Inferior parietal cortex (tissue), 1 donor: Measurements from ENCODE around the gene DFFB.

Experiments
- DNase-seq: peaks from one replicate; pipeline ENCODE4 v3.0.0-alpha.2; 2016; ENCODE audit errors: extremely low spot score

The DFFB gene

GRCh38 chr1:3925256-3925655 lies 68.0 kb downstream of the DFFB start:
- DNase-seq: no peak

DNA sequence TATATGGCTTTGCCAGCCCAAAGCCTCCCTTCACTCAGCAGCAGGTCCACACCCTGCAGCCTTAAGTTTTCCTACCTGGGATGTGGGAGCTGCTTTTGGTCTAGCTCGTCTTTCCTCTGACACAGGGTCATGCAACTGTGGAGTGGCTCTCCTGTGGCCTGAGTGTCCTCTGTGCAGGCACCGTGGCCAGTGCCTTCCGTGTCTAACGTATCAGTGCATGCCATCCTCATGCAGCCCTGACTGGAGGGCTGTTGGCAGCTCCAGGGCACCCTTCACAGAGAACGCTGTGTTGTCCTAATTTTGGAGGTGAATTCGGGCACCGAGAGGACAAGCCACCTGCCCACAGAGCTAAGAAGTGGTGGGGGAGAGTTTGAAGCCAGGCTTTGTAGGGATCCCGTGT lies 68.5 kb downstream of the DFFB start:
- DNase-seq: no peak

DNA sequence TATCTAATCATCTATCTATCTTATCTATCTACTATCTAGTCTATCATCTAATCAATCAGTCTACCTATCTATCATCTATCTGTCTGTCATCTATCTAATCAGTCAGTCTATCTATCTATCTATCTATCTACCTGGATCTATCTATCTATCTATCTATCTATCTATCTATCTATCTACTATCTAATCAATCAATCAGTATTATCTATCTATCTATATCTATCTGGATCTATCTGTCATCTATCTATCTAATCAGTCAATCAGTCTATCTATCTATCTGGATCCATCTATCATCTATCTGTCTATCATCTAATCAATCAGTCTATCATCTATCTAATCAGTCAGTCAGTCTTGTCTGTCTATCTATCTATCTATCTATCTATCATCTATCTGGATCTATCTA lies 69.7 kb downstream of the DFFB start:
- DNase-seq: no peak

DNA sequence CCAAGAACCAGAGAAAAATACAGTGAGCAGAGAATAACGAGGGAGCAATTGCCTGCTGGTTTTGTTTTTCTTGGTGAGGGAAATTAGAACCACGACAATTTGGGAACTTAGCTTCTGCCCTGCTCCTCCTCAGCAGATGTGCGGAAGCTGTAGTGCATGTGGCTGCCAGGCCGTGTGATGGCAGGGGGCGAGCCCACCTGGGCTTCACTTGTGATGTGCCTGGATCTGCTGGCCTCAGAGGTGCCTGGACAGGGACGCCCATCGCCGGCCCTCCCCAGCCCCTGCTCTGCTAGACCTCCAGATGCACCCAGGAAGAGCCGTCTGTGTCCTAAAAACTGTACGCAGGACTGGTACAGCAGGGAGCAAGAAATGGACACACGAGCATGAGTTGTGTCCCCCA lies 71.3 kb downstream of the DFFB start:
- no peak for DNase-seq

DNA sequence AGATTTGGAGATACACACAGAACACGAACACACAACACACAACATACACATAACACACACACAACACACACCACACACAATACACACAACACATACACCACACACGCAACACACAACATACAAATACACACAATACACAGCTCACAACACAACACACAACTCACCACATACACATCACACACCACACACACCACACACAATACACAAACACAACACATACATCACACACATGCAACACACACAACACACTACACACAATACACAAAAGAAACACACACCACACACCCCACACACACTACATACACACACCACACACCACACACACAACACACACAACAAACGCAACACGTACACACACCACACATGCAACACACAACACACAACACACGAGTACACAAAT lies 71.8 kb downstream of the DFFB start:
- no peak for DNase-seq

DNA sequence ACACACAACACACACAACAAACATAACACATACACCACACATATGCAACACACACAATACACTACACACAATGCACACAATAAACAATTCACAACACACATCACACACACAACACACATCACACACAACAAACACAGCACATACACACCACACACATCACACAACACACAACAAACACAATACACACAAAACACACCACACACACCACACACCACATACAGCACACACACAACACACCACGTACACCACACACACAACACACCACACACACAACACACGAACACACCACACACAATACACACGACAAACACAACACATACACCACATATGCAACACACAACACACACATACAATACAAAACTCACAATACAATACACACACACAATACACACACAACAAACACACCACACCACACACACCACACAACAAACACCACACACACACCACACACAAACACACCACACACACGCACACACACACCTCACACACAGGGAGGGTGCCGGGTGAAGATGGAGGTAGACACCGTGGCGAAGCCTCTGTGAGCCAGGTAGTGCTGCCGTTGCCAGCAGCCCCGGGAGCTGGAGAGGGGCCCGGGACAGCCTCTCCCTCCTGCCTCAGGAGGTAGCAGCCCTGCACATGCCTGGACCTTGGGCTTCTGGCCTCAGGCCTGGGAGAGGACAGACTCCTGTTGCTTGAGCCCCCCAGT lies 73.2 kb downstream of the DFFB start:
- DNase-seq: no peak

GRCh38 chr1:3931007-3931912 lies 74.0 kb downstream of the DFFB start:
- DNase-seq: no peak

- DNase-seq: no peak
These were observed 75.1 kb downstream of the DFFB start for GRCh38 chr1:3932156-3932919.
